Mesendoderm (in vitro differentiated cells): ENCODE results near the gene CIC.

Experiments
- DNase-seq: peaks from one replicate; pipeline ENCODE4 v3.0.0; 2013
- H2AK5ac ChIP-seq: 2 replicates; pipeline ENCODE4 v1.6.1; 2013; ENCODE audit warnings: low read length, inconsistent platforms
- H2BK120ac ChIP-seq: 2 replicates; pipeline ENCODE4 v1.6.1; 2013; ENCODE audit warnings: low read depth, mild to moderate bottlenecking, low read length, moderate library complexity, mixed read lengths
- H2BK15ac ChIP-seq: replicated peaks from 2 replicates; pipeline ENCODE4 v1.6.1; 2013; ENCODE audit warnings: low read depth, mild to moderate bottlenecking, moderate library complexity
- H2BK5ac ChIP-seq: 2 replicates; pipeline ENCODE4 v1.6.1; 2013; ENCODE audit warnings: low read length, inconsistent platforms
- H3K18ac ChIP-seq: 2 replicates; pipeline ENCODE4 v1.6.1; 2013; ENCODE audit warnings: mild to moderate bottlenecking, low read length, mixed read lengths
- H3K23ac ChIP-seq: one replicate; pipeline ENCODE4 v1.6.1; 2013; ENCODE audit warnings: low read length
- H3K27ac ChIP-seq: 2 replicates; pipeline ENCODE4 v1.5.1; 2013; ENCODE audit warnings: low read depth, mild to moderate bottlenecking, inconsistent platforms, low read length, moderate library complexity
- H3K27me3 ChIP-seq: 2 replicates; pipeline ENCODE4 v1.6.1; 2013; ENCODE audit warnings: low read length, control low read depth, mild to moderate bottlenecking, inconsistent platforms; ENCODE audit not compliant: insufficient read depth, poor library complexity
- H3K36me3 ChIP-seq: 2 replicates; pipeline ENCODE4 v1.6.1; 2013; ENCODE audit warnings: low read length, inconsistent platforms; ENCODE audit not compliant: control insufficient read depth, insufficient read depth
- H3K4ac ChIP-seq: one replicate; pipeline ENCODE4 v1.6.1; 2013; ENCODE audit warnings: low read depth, mild to moderate bottlenecking, low read length, moderate library complexity
- H3K4me1 ChIP-seq: 2 replicates; pipeline ENCODE4 v1.6.1; 2013; ENCODE audit warnings: low read depth, low read length, inconsistent platforms; ENCODE audit not compliant: control insufficient read depth
- H3K4me2 ChIP-seq: 2 replicates; pipeline ENCODE4 v1.6.1; 2013; ENCODE audit warnings: low read length
- H3K4me3 ChIP-seq: 2 replicates; pipeline ENCODE4 v1.5.1; 2013; ENCODE audit warnings: mild to moderate bottlenecking, low read length
- H3K56ac ChIP-seq: one replicate; pipeline ENCODE4 v1.6.1; 2013; ENCODE audit warnings: low read length
- H3K79me1 ChIP-seq: 2 replicates; pipeline ENCODE4 v1.6.1; 2013; ENCODE audit warnings: low read length, inconsistent platforms
- H3K79me2 ChIP-seq: 2 replicates; pipeline ENCODE4 v1.6.1; 2013; ENCODE audit warnings: mild to moderate bottlenecking, low read length; ENCODE audit not compliant: control insufficient read depth, insufficient read depth
- H3K9ac ChIP-seq: 2 replicates; pipeline ENCODE4 v1.6.1; 2013; ENCODE audit warnings: low read length, inconsistent platforms
- H4K5ac ChIP-seq: one replicate; pipeline ENCODE4 v1.6.1; 2013; ENCODE audit warnings: low read length
- H4K8ac ChIP-seq: one replicate; pipeline ENCODE4 v1.6.1; 2013; ENCODE audit warnings: low read depth, mild to moderate bottlenecking, control low read depth, low read length, moderate library complexity
- WGBS: extraction: QIAGEN DNeasy Blood & Tissue Kit; methylation state at CpG from one replicate; pipeline ENCODE4 v1.1.7; 2013; ENCODE audit warnings: low lambda C conversion rate, missing lambda C conversion rate; ENCODE audit not compliant: insufficient coverage; ENCODE audit errors: extremely low coverage; 5-methylcytosine and 5-hydroxymethylcytosine counted together

The CIC gene

GRCh38 chr19:42295831-42296525, 26.9 kb downstream of the CIC start:
- WGBS: no CpG with 5 or more reads among the region's 6 CpGs
- H2AK5ac ChIP-seq: no peak overlapping the region

GRCh38 chr19:42297039-42297438, 28.0 kb downstream of the CIC start:
- H4K8ac ChIP-seq: no peak overlapping the region
- no peak overlapping the region for H3K23ac ChIP-seq
- H2BK120ac ChIP-seq: no peak overlapping the region
- no peak overlapping the region for H2AK5ac ChIP-seq
- H3K27me3 ChIP-seq: no peaks in the 10 kb centered on the region
- H3K79me2 ChIP-seq: no peaks in the 10 kb centered on the region
- no peak overlapping the region for H2BK15ac ChIP-seq
- H3K4me2 ChIP-seq: no peak overlapping the region
- H3K27ac ChIP-seq: no peak overlapping the region
- peaks cover 3% of the 10 kb centered on the region for H3K36me3 ChIP-seq
- H3K18ac ChIP-seq: no peak overlapping the region
- H3K4me1 ChIP-seq: peaks cover 3% of the 10 kb centered on the region
- no peak overlapping the region for H3K4me3 ChIP-seq
- no peak overlapping the region for H2BK5ac ChIP-seq
- H3K79me1 ChIP-seq: peaks cover 3% of the 10 kb centered on the region
- DNase-seq: no peak
- no peak overlapping the region for H4K5ac ChIP-seq
- no peak overlapping the region for H3K9ac ChIP-seq
- no peak overlapping the region for H3K4ac ChIP-seq
- WGBS: no CpG with 5 or more reads among the region's 15 CpGs
- no peak overlapping the region for H3K56ac ChIP-seq

More at GRCh38 chr19:42295831-42296525, 26.9 kb downstream of the CIC start:
- Histone ChIP-seq H2BK5ac (no peak overlapping the region), H3K9ac (no peak overlapping the region), H3K27ac (no peak overlapping the region), H3K18ac (no peak overlapping the region), H3K79me1 (no peaks in the 10 kb centered on the region), H3K4me1 (no peaks in the 10 kb centered on the region), H2BK120ac (no peak overlapping the region), H3K4me2 (no peak overlapping the region), H4K5ac (no peak overlapping the region), H3K36me3 (peaks cover 3% of the 10 kb centered on the region), H2BK15ac (no peak overlapping the region), H3K4ac (no peak overlapping the region), H4K8ac (no peak overlapping the region), H3K4me3 (no peak overlapping the region), H3K23ac (no peak overlapping the region), H3K27me3 (no peaks in the 10 kb centered on the region), H3K79me2 (no peaks in the 10 kb centered on the region), H3K56ac (no peak overlapping the region)
- peak; percentile 83 for DNase-seq

- Histone ChIP-seq H3K4me3 (peak within 1 kb of the TSS; percentile 43), H3K27me3 (no peaks in the 10 kb centered on the region), H3K9ac (peak within 1 kb of the TSS; percentile 72), H2BK15ac (no peak within 1 kb of the TSS), H4K5ac (no peak within 1 kb of the TSS), H2BK5ac (peak within 1 kb of the TSS; percentile 85), H3K4ac (peak within 1 kb of the TSS; percentile 1), H3K36me3 (no peaks in the 10 kb centered on the region), H4K8ac (no peak within 1 kb of the TSS), H3K79me1 (peaks cover 3% of the 10 kb centered on the region), H3K23ac (peak within 1 kb of the TSS; percentile 45), H3K4me1 (peaks cover 3% of the 10 kb centered on the region), H2BK120ac (no peak within 1 kb of the TSS), H2AK5ac (no peak within 1 kb of the TSS), H3K79me2 (no peaks in the 10 kb centered on the region), H3K56ac (peak within 1 kb of the TSS; percentile 85), H3K4me2 (peak within 1 kb of the TSS; percentile 87), H3K27ac (no peak within 1 kb of the TSS), H3K18ac (no peak within 1 kb of the TSS)
- no CpG with 5 or more reads among the region's 21 CpGs for WGBS
- DNase-seq: peak; percentile 31
Measured at GRCh38 chr19:42301646-42302203, 32.7 kb downstream of the CIC start, which contains the start of gene PRR19. TSS of gene PRR19 (plus strand) at chr19:42302132. CDS start at chr19:42309585, 7,453 bp downstream.

- DNase-seq: no peak
- no peak overlapping the region for H3K18ac ChIP-seq
- peaks cover 3% of the 10 kb centered on the region for H3K79me1 ChIP-seq
- WGBS: no CpG with 5 or more reads among the region's 11 CpGs
- H2BK5ac ChIP-seq: no peak overlapping the region
- no peak overlapping the region for H3K4me3 ChIP-seq
- no peak overlapping the region for H3K23ac ChIP-seq
- peak overlapping the region; percentile 41 for H4K5ac ChIP-seq
- H3K36me3 ChIP-seq: no peaks in the 10 kb centered on the region
- H3K9ac ChIP-seq: no peak overlapping the region
- H3K27me3 ChIP-seq: no peaks in the 10 kb centered on the region
- no peak overlapping the region for H3K27ac ChIP-seq
- H2BK120ac ChIP-seq: no peak overlapping the region
- no peak overlapping the region for H2AK5ac ChIP-seq
- H3K4me1 ChIP-seq: peaks cover 3% of the 10 kb centered on the region
- H4K8ac ChIP-seq: no peak overlapping the region
- H3K56ac ChIP-seq: peak overlapping the region; percentile 50
- H3K4ac ChIP-seq: no peak overlapping the region
- no peak overlapping the region for H2BK15ac ChIP-seq
- H3K4me2 ChIP-seq: no peak overlapping the region
- no peaks in the 10 kb centered on the region for H3K79me2 ChIP-seq
Measured at GRCh38 chr19:42303101-42303464, 34.0 kb downstream of the CIC start.

GRCh38 chr19:42303876-42304275, 34.8 kb downstream of the CIC start:
- no peak overlapping the region for H3K18ac ChIP-seq
- H3K4me2 ChIP-seq: no peak overlapping the region
- no peak for DNase-seq
- H3K36me3 ChIP-seq: no peaks in the 10 kb centered on the region
- no peak overlapping the region for H4K5ac ChIP-seq
- H3K27ac ChIP-seq: no peak overlapping the region
- H4K8ac ChIP-seq: no peak overlapping the region
- no peak overlapping the region for H3K23ac ChIP-seq
- no peak overlapping the region for H3K4ac ChIP-seq
- no peaks in the 10 kb centered on the region for H3K79me2 ChIP-seq
- H2BK15ac ChIP-seq: no peak overlapping the region
- no peak overlapping the region for H3K9ac ChIP-seq
- H2BK120ac ChIP-seq: no peak overlapping the region
- WGBS: no CpG with 5 or more reads among the region's 8 CpGs
- peaks cover 3% of the 10 kb centered on the region for H3K79me1 ChIP-seq
- peaks cover 3% of the 10 kb centered on the region for H3K4me1 ChIP-seq
- no peak overlapping the region for H3K4me3 ChIP-seq
- no peak overlapping the region for H2BK5ac ChIP-seq
- H3K27me3 ChIP-seq: no peaks in the 10 kb centered on the region
- no peak overlapping the region for H3K56ac ChIP-seq
- H2AK5ac ChIP-seq: no peak overlapping the region
